Measurements from ENCODE around the gene ARHGDIB. TPM values are rescaled to one million over a fixed set of nuclear protein-coding genes. Genes with fewer than 3 reads are reported as not detected.

Gene ARHGDIB
- total RNA-seq, 1 experiment from 2014 or later: 7.7 TPM

GRCh38 chr12:14902465-14902864 is 58.9 kb downstream of the ARHGDIB start:
- DNase-seq (ENCODE audit: unreplicated experiment): no peak
- TF ChIP-seq CTCF (IDR thresholded peaks at IDR 0.05; ENCODE audit: unreplicated experiment): no peak
- Mint-ChIP-seq H3K27me3 (ENCODE audit: insufficient read depth, unreplicated experiment) (no peaks in the 10 kb centered on the region), H3K4me1 (ENCODE audit: insufficient read depth, unreplicated experiment) (peaks cover 19% of the 10 kb centered on the region), H3K27ac (ENCODE audit: low read depth, unreplicated experiment) (no peak overlapping the region), H3K4me3 (ENCODE audit: unreplicated experiment) (no peak overlapping the region), H3K36me3 (ENCODE audit: insufficient read depth, unreplicated experiment) (no peaks in the 10 kb centered on the region), H3K9me3 (ENCODE audit: unreplicated experiment) (no peaks in the 10 kb centered on the region)
- BruUV-seq (replicated peaks): no TSS peak
- intact Hi-C loops (cut with micrococcal nuclease): no loop called here
- ChIA-PET POLR2A (interaction anchor here (0.6 to 1.5 kb wide), 5 partner anchors 12 to 115 kb away, joined by 3 to 7 read pairs (median 3); no protein-coding TSS in a partner anchor), CTCF (interaction anchor here (0.7 kb wide), 1 partner anchor 14 kb away, joined by 4 read pairs; no protein-coding TSS in a partner anchor)

GRCh38 chr12:14901228-14901562 is 60.2 kb downstream of the ARHGDIB start:
- intact Hi-C loops (cut with micrococcal nuclease): no loop called here
- no peak overlapping the region for H3K27ac Mint-ChIP-seq (ENCODE audit: low read depth, unreplicated experiment)
- H3K4me1 Mint-ChIP-seq (ENCODE audit: insufficient read depth, unreplicated experiment): peaks cover 27% of the 10 kb centered on the region
- no peak for DNase-seq (ENCODE audit: unreplicated experiment)
- H3K27me3 Mint-ChIP-seq (ENCODE audit: insufficient read depth, unreplicated experiment): no peaks in the 10 kb centered on the region
- no peaks in the 10 kb centered on the region for H3K36me3 Mint-ChIP-seq (ENCODE audit: insufficient read depth, unreplicated experiment)
- ChIA-PET CTCF (interaction anchor here (0.6 to 1.3 kb wide), 2 partner anchors 12 to 51 kb away, joined by 3 read pairs; no protein-coding TSS in a partner anchor), POLR2A (interaction anchor here (0.6 to 0.7 kb wide), 2 partner anchors 30 to 96 kb away, joined by 3 to 5 read pairs; no protein-coding TSS in a partner anchor)
- TF ChIP-seq CTCF (IDR thresholded peaks at IDR 0.05; ENCODE audit: unreplicated experiment): no peak
- BruUV-seq (replicated peaks): no TSS peak
- H3K4me3 Mint-ChIP-seq (ENCODE audit: unreplicated experiment): no peak overlapping the region
- no peaks in the 10 kb centered on the region for H3K9me3 Mint-ChIP-seq (ENCODE audit: unreplicated experiment)

GRCh38 chr12:14900521-14901227 is 60.7 kb downstream of the ARHGDIB start:
- Mint-ChIP-seq H3K4me1 (ENCODE audit: insufficient read depth, unreplicated experiment) (peaks cover 26% of the 10 kb centered on the region), H3K27me3 (ENCODE audit: insufficient read depth, unreplicated experiment) (no peaks in the 10 kb centered on the region), H3K27ac (ENCODE audit: low read depth, unreplicated experiment) (no peak overlapping the region), H3K36me3 (ENCODE audit: insufficient read depth, unreplicated experiment) (no peaks in the 10 kb centered on the region), H3K4me3 (ENCODE audit: unreplicated experiment) (no peak overlapping the region), H3K9me3 (ENCODE audit: unreplicated experiment) (no peaks in the 10 kb centered on the region)
- intact Hi-C loops (cut with micrococcal nuclease): no loop called here
- no peak for DNase-seq (ENCODE audit: unreplicated experiment)
- no peak for TF ChIP-seq CTCF (IDR thresholded peaks at IDR 0.05; ENCODE audit: unreplicated experiment)
- ChIA-PET CTCF (interaction anchor here (1.3 kb wide), 1 partner anchor 12 kb away, joined by 3 read pairs; no protein-coding TSS in a partner anchor), POLR2A (interaction anchor here (0.7 kb wide), 1 partner anchor 97 kb away, joined by 3 read pairs; no protein-coding TSS in a partner anchor)
- no TSS peak for BruUV-seq (replicated peaks)

GRCh38 chr12:14896521-14897169 is 64.8 kb downstream of the ARHGDIB start:
- no TSS peak for BruUV-seq (replicated peaks)
- intact Hi-C loops (cut with micrococcal nuclease): no loop called here
- DNase-seq (ENCODE audit: unreplicated experiment): peak; percentile 59
- no peak for TF ChIP-seq CTCF (IDR thresholded peaks at IDR 0.05; ENCODE audit: unreplicated experiment)
- CTCF ChIA-PET: no interaction called here
- Mint-ChIP-seq H3K36me3 (ENCODE audit: insufficient read depth, unreplicated experiment) (no peaks in the 10 kb centered on the region), H3K4me1 (ENCODE audit: insufficient read depth, unreplicated experiment) (peaks cover 8% of the 10 kb centered on the region), H3K9me3 (ENCODE audit: unreplicated experiment) (no peaks in the 10 kb centered on the region), H3K27me3 (ENCODE audit: insufficient read depth, unreplicated experiment) (no peaks in the 10 kb centered on the region), H3K27ac (ENCODE audit: low read depth, unreplicated experiment) (peak overlapping the region; percentile 75), H3K4me3 (ENCODE audit: unreplicated experiment) (no peak overlapping the region)
- POLR2A ChIA-PET: interaction anchor here (0.7 to 1.4 kb wide), 5 partner anchors 12 to 94 kb away, joined by 3 to 4 read pairs (median 3); no protein-coding TSS in a partner anchor

Data from MCF 10A (cell line).